Inflammatory macrophage (primary cell): ENCODE data around the gene EEIG1.
A peak's percentile ranks its signal among the peaks of the same experiment; 100 is the strongest.

Experiments
- DNase-seq, 2 donors: peaks; one replicate each; pipeline ENCODE4 v3.0.0-alpha.2; 2020 to 2022

The EEIG1 gene

DNA sequence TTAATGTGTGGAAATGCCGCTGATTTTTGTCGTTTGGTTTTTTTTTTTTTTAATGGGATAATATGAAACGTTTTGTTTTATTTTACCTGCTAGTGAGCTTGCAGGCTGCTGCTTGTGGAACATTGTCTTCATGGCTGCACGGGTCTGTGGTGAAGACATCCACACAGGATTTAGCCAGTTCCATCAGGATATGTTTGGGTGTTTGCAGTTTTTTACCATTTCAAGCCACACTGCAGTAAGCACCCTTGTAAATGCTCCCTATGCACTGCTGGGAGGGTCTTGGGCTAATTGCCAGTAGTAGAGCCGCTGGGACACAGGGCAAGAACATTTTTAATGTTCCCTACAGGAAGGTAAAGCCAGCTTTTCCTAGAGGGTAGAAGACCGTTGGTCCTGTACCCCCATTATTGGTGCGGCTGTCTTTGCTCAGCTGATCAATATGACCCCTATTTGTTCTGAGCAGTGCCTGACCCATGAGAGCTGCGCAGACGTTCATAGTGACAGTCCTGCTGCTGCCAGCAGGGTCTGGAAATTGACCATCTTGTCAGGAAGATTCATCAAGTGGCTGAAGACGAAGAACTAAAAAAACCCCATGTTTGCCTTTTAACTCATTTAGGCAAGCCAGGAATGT is 20.5 kb upstream of the EEIG1 start:
- no peak for DNase-seq

DNA sequence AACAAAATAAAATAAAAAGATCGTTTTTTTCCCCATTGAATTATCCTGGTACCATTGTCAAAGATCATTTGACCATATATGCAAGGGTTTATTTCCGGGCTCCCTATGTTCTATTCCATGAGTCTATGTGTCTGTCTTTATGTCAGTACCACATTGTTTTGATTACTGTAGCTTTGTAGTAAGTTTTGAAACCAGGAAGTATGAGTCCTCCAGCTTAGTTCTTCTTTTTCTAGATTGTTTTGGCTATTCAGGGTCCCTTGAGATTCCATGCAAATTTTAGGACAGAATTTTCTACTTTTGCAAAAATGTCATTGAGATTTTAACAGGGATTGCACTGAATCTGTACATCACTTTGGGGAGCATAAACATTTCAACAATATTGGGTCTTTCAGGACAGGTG is 18.7 kb upstream of the EEIG1 start:
- DNase-seq: no peak

DNA sequence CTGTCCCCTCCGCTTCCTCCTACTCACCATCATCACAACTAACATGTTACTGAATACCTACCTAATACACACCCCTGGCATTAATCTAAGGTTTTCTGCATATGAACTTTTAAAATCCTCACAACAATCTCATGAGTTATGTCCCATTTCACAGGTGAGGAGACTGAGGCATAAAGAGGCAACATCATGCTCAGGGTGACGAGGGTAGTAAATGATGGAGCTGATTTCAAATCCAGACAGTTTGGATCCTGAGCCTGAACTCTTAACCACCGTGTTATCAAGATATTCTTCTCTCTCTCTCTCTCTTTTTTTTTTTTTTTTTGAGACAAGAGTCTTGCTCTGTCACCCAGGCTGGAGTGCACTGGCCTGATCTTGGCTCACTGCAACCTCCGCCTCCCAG is 12.9 kb upstream of the EEIG1 start:
- DNase-seq: no peak

DNA sequence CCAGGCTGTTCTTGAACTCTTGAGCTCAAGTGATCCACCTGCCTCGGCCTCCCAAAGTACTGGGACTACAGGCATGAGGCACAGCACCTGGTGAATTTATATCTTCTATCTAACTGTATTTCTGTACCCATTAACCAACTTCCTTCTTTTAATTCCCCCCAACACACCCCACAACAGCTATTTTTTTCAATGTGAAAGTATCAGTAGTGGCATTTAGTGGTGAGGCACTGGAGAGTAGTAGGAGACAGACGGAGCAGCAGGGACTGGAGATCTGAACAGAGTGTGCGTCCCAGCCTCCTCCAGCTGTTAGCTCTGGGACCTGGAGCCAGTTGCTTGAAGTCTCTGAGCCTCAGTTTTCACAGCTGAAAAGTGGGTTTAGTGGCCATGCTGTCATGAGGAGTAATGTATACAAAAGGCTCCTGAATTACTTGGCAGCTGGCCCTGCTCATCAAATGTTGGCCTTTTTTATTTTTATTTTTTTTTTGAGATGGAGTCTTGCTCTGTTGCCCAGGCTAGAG is 11.0 kb upstream of the EEIG1 start:
- no peak for DNase-seq

DNA sequence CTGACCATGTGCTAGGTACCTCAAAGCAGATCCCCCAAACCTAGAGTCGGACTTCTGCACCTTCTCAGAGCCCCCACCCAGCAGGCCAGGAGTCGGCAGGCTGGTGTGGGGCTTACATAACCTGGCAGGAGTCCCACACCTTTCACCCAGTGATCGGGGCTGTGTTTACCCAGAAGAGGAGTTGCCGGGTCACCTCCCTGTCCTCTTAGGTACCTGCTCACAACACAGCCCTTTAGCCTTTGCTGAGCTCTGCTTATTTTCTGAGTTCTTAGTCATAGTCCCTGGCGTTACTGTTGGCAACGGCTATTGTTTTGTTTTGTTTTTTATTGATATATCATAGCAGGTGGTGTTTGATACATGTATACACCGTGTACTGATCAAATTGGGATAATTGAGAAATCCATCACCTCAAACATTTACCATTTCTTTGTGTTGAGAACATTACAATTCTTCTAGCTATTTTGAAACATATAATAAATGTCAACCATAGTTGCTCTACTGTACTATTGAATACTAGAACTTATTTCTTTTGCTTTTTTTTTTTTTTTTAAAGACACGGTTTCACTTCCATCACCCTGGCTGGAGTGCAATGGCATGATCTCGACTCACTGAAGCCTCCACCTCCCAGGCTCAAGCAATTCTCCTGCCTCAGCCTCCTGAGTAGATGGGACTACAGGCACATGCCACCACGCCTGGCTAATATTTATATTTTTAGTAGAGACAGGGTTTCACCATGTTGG is 10.4 kb upstream of the EEIG1 start:
- no peak for DNase-seq

DNA sequence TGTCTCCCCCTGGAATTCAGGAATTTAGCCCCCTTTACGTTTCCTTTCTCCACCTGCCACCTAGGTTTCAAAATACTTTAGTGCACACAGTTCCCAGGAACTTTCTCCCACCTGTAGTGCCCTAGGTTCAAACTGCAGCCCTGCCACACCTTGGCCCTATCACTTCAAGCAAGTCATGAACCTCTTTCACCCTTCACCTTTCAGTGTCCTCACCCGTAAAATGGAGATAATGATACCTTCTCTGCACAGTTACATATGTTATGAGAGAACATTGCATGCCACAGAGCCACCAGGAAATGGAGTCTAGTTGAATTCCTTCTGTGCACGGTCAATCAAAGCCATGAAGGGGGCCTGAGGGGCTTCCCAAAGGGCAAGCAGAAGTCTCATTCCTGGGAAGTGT is 9.8 kb upstream of the EEIG1 start:
- no peak for DNase-seq

DNA sequence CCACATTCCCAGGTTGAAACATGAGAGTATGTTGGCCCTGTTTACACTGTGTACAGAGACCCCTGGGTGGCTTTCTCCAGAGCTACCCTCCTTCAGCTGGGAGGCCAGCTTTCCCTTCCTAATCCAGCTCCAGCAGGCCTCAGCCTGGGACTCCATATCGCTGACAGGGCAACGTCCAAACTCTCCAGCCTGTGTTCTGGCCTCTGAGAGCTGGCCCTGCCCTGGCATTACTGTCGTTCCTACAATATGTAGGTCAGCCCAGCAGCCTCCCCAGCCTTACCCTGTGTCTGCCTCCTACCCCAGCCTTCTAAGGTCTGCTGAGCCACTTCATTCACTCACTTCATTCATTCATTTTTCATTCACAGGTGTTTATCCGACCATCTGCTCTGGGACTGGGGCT is 8.3 kb upstream of the EEIG1 start:
- no peak for DNase-seq

DNA sequence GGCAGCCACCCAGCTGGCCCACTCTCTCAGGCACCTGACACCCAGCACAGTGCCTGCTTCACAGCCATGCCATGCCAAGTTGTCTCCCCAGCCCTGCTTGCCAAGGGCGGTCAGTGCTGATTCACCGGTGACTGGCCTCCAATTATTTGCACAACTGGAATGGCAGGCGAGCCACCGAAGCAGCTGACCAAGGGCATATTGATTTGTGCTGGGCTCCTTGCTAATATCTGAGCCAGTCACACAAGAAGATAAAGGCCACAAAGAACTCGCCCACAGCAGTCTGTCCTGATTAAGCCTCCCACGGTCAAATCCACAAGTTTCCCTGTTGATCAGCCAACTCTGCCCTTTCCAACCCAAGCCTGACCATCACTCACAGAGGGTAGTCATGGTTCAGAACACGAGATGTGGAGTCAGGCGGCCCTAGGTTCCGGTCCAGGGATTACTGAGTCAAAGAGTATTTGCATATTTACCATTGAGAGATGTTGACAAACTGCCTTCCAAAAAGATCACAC is 6.4 kb upstream of the EEIG1 start:
- DNase-seq: no peak

DNA sequence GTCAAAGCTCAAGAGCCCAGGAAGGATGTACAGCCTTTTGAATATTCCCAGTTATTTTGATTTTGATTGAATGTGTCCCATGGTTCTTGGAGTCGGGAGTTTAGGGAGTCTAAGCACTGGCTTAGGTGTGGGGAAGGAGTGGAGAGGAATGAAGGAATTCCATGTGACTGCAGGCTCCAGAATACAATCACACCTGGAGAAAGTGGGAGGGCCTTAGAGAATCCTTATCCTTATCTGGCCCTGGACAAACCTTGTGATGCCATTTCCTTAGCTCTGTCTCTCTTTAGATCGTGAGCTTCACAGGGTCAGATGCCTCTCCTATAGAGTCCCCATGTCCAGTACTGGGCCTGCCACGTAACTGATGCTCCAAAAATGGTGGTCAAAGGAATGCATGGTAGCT is 4.2 kb upstream of the EEIG1 start:
- DNase-seq: no peak

DNA sequence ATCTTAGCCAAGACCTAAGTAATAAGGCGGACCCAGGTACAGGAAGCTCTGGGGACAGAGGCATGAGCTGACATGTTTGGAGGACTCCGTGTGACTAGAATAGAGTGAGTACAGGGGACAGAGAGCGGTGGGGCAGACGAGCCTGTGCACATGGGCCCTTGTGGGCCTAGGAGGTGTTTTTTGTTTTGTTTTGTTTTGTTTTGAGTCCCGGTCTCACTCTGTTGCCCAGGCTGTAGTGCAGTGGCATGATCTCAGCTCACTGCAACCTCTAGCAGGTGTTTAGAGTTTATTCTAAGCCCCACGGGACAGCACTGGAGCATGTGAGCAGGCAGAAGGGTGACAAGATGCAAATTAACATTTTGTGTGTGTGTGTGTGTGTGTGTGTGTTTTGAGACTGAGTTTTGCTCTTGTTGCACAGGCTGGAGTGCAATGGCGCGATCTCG is 3.1 kb upstream of the EEIG1 start:
- DNase-seq: no peak

DNA sequence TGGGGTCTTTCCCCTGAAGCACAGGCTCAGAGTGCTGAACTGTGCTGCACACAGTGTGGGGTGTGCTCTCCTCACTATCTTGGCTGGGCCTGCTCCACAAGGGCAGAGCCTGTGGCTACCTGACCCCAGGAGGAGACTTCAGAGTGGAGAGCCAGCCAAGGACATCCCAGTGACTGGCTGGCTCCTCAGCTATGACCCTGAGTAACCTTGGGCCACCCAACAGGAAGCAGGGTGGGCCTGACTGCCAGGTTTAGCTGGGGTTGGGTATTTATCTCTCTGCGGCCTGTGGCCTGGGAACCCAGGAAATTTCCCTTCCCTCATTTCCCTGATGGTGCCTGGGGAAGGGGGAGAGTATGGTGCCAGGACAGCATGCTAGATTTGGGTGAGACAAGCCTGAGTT is 2.1 kb upstream of the EEIG1 start:
- no peak for DNase-seq

DNA sequence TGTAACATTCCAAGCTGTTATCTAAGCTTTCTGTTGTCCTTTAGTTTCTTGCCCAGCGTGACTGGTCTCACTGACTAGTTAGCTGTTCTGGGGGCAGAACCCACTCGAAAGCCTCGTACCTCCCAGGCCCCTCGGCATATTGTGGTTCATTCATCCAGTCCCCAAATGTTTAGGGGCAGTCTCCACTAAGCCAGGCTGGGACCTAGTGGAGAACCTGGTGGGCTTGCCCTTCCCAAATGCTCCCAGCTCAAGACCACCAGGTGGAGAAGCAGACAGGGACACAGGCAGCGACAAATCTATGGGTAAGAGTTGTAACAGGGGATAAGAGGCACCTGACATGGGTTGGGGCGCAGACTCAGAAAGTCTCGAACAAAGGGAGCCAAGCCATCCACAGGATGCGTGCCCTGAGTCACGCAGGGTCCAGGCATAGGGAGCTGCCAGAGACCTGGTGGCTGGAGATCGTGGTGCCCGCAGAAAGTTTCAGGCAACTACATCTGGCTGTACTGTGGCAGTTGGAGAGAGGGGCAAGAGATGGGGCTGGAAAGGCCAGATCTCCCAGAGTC is 851 bp upstream of the EEIG1 start:
- DNase-seq: no peak

DNA sequence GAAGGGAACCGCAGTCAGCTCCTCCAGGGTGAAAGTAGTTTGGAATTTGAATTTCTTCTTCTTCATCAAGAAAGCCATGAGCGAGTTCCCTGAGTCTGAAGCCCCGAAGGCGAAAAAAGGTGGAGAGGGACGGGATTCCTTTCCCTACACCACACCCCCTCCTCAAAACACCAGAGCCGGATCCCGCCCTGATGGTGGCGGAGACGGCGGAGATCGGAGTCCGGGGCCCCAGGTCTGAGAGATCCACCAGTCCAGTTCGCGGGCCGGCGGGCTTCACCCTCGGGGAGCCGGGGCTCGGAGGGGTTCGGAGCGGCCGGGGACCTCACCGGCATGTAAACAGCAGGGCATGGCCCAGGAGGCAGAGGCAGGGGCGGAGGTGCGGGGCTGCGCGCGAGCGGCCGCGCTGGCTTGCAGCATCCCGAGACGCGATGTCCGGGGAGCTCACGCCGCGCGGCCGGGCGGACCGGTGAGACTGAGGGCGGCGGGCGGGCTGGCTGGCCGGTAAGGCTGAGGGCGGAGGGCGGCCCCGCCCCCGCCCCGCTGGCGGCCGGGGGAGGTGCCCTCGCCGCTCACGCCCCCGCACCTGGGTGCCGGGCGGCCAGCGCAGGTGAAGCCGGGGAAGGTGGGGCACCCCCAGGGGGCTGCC is 606 bp downstream of the EEIG1 start:
- no peak for DNase-seq

DNA sequence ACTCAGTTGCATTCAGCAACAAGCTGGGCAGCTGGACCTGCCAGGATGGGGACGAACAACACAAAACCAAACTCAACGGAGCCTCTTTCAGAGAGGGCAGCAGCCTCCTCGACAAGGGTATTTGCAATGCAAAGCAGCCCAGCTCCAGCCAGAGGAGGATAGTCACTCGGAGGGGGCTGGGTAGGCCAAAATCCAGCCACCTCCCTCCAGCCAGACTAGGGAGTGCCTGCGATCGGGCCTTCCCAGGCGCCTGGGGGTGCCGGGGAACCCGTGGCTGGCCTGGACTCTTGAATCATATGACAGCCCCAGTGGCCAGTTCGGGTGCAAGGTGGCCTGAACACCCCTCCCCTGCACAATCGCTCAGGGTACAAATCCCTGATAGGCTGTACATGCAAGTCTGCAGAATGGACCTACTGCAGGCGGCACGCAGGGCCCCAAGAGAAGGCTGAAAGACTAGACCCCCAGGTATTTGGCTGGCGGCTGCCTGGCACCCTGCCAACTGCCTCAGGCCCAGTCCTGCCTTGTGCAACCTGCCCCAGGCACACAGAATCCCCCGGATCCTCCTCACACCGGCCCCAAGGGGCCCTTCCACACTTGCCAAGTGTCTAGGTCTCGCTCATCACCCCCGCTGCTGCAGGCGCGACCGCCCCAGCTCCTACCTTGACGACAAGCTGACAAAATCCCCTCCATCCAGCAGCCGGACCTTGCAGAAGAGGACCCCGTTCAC is 1.3 kb downstream of the EEIG1 start:
- no peak for DNase-seq

DNA sequence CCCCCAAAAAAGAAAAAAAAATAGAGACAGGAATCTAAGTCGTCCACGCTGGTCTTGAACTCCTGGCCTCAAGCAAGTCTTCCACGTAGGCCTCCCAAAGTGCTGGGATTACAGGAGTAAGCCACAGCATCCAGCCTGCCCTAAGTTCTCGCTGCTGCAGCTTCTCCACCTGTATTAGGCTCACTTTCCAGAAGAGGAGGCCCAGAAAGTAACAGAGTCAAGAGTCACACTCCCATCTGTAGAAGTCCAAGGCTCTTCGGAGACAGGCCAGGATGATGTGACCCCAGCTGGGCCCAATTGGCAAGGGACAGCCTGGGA is 1.8 kb downstream of the EEIG1 start:
- DNase-seq: no peak

DNA sequence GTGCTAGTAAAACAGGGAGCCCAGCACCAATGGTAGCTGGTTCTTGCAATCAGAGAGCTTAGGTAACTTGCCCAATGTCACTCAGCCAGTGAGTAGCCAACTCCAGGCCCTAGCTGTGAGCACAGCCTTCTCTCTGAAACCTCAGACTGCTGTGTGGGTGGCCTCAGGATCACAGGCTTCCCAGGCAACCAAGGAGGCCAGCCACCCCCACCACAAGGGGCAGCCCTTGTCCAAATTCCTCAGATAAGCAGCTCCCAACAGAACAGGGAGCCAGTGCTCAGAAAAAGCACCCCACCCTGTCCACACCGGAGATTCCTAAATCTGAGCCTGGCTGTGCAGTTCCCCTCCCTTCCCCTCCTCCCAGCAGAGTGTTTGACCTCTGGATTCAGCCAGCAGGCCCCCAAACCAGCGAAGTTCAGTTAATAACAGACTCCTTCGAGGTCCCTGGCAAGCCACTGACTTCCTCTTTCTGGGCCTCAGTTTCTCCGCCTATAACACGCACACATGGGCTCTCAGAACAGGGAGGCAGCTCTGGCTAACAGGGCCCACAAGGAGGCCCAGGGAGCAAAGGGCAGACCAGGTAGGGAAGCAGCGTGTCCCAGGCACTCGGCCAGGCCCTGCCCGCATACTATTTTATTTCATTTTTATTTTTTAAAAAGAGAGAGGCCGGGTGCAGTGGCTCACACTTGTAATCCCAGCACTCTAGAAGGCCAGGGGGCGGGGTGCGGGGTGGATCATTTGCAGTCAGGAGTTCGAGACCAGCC is 2.7 kb downstream of the EEIG1 start:
- DNase-seq: peak; percentile 67 to 84

DNA sequence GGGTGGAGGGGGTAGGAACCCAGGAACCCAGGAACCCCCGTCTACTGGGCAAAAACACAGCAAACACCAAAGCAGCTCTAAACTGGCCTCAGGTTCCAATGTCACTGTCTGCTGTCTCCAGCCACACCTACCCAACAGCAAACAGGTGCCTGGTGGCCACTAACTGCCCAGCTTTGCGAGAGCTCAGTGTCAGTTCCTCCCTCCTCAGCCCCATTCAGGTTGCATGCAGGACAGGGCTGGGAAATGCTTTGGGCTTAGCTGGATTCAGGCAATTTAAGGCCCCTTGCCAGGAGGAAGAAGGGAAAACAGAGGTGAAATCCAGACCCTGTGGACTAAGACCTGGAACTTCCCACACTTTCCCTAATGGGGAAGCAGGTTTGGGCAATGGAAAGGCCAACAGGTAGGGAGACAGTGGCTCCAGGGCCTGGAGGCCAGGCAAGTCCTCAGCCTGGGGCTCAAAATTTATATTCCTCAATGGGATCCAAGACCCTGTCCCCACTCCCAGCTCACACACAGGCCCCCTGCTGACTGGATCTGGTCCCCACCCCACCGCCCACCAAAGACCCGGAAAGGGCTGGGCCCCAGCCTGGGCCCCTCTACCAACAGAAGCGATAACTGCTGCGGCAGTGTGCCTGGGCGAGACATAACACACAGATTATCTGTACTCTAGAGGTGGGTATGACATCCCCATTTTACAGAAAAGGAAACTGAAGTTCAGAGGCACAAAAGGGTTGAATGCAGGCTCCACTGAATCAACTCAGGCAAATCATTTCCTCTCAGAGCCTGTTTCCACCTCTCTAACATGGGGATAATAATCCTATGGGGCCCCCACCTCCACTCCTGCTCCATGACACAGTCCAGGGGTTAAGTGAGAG is 3.5 kb downstream of the EEIG1 start:
- DNase-seq: no peak

DNA sequence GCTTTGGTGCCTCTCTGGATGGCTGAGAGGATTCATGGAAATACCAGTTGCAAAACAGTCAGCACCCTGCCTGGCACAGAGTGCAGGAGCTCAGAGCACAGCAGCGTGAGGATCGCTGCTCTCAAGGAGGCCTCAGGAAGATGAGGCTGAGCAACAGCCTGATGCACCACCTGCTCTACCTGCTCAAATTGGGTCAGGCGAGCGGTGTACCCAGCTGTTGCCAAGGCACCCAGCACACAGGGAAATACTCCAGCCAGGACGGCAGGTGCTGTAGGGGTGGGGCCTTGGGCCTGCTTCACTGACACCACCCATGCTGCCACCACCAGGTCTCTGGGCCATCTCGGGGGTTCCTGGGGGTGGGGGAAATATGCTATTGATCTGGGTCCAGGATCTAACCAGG is 4.3 kb downstream of the EEIG1 start:
- no peak for DNase-seq

DNA sequence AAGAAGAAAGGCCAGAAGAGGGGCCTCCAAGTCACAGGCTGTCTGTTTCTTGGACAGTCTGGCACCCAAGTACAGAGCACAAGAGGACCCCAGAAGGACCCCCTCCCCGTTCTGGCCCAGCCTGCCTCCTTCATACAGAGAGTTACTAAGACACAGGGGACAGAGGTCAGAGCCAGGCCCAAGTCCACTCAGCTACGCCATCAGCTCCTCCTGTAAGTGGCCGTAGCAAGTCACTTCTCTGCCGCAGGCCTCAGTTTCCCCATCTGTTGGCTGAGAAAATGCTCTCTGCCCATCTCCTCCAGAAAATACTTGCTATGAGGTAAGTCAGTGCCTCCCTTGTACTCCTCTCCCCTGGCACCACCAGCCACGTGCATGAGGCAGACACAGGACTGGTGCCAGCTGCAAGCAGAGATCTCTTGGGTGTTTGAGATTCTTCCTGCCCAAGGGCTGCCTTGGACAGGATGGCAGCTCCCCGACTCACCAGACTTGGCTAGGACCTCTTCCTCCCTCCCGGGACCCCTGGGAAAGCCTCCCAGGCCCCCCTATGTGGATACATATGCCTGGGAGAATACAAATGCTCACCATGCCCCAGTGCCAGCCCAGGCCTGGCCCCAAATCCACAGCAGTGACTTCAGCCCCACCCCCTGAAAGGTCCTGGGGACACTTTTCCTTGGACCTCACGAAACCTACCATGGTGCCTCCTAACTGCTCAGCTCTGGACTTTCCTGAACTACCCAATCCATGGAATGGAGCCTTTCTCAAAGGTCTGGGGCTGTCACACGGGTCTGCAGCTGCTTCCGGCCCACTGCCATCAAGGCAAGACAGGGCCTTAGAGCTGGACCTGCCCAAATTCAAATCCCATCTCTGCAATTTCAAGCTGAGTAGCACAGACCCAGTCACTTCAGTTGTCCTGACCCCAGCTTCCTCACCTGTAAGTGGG is 5.1 kb downstream of the EEIG1 start:
- DNase-seq: no peak

DNA sequence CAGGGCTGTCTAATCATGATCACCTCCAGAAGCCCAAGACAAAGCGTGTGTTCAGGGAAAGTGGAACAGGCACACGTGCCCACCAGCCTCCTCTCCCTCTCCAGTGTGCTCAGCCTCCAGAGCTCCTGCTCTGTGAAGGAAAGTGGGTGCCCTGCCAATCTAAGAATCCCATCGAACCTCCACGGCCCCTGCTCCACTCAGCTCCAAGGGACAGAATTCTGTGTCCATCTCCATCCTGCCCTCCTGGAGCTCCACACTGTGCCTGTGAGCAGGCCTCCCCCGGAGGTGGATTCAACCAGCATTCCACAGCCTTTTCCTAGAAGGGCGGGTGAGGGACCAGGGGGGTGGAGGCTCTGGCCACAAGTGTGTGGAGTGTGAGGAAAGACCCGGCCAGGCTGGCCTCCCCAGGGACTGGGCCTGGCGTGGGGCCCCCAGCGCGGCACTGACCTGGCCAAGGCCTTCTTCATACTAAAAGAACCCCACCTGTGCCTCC is 6.0 kb downstream of the EEIG1 start:
- DNase-seq: no peak
